Motor neuron (in vitro differentiated cells): ENCODE measurements around the gene OR3A3. TPM values are rescaled to one million over a fixed set of nuclear protein-coding genes. Genes with fewer than 3 reads are reported as not detected.

Experiments used
- total RNA-seq, 8 experiments: library from RNA; unstranded; fragments of 300-600 nt; gene quantifications; 2 replicates each; pipeline versions ENCODE4 v1.2.3 to v1.2.4, GENCODE V29; 2022

OR3A3 gene
- total RNA-seq, 8 experiments from 2014 or later: 0.10 to 0.47 (median 0.14) TPM; not detected in 3

Other genes with a start within 250 kb of the OR3A3 start
- under 1 TPM in 1 of 8 experiments, not detected in 7; 0.52 TPM for gene OR1A2, start 213.9 kb upstream of the OR3A3 start, total RNA-seq
- gene OR1A1, start 203.7 kb upstream of the OR3A3 start, total RNA-seq: under 1 TPM in 5 of 8 experiments, not detected in 3; 0.10 to 0.59 (median 0.38) TPM
- gene OR3A1, start 113.0 kb upstream of the OR3A3 start, total RNA-seq: under 1 TPM in 1 of 8 experiments, not detected in 7; 0.21 TPM
- 1 to 10 TPM in 1 of 8 experiments, under 1 TPM in 2, not detected in 5; 0.46 to 1.1 (median 0.62) TPM for gene OR3A2, start 25.1 kb upstream of the OR3A3 start, total RNA-seq
- gene OR1E1, start 13.0 kb upstream of the OR3A3 start, total RNA-seq: under 1 TPM in 3 of 8 experiments, not detected in 5; 0.25 to 0.33 (median 0.27) TPM
- 1 to 10 TPM in 1 of 8 experiments, not detected in 7; 1.2 TPM for gene OR1E2, start 22.5 kb downstream of the OR3A3 start, total RNA-seq
- 1 to 10 TPM in 1 of 8 experiments, under 1 TPM in 3, not detected in 4; 0.19 to 1.7 (median 0.72) TPM for gene SPATA22, start 60.4 kb downstream of the OR3A3 start, total RNA-seq
- gene ASPA, start 64.6 kb downstream of the OR3A3 start, total RNA-seq: 10 to 100 TPM in 2 of 8 experiments, under 1 TPM in 4, not detected in 2; 0.05 to 35.9 (median 0.46) TPM
- gene TRPV3, start 146.4 kb downstream of the OR3A3 start, total RNA-seq: 1 to 10 TPM in 5 of 8 experiments, under 1 TPM in 3; 0.11 to 3.2 (median 1.2) TPM
- 1 to 10 TPM; 2.2 to 6.3 (median 2.8) TPM for gene TRPV1, start 198.0 kb downstream of the OR3A3 start, total RNA-seq
- gene SHPK, start 224.9 kb downstream of the OR3A3 start, total RNA-seq: 10 to 100 TPM in 2 of 8 experiments, 1 to 10 TPM in 6; 6.1 to 14.4 (median 7.0) TPM
- 10 to 100 TPM in 5 of 8 experiments, 1 to 10 TPM in 3; 3.0 to 16.6 (median 10.9) TPM for gene CTNS, start 225.4 kb downstream of the OR3A3 start, total RNA-seq